BE2C (cell line): ENCODE results near the gene DEPDC5.

Experiments used
- DNase-seq: peaks from one replicate; pipeline ENCODE4 v3.0.0-alpha.2; 2020
- H3K27me3 ChIP-seq: fragments of 250-450 bp; sonication (Bioruptor Pico); 2 replicates; pipeline ENCODE4 v1.5.1; 2020; ENCODE audit warnings: mild to moderate bottlenecking
- H3K36me3 ChIP-seq: fragments of 250-450 bp; sonication (Bioruptor Pico); 2 replicates; pipeline ENCODE4 v1.5.1; 2020; ENCODE audit warnings: mild to moderate bottlenecking
- H3K4me1 ChIP-seq: fragments of 250-450 bp; sonication (Bioruptor Pico); 2 replicates; pipeline ENCODE4 v1.5.1; 2020
- H3K4me3 ChIP-seq: 2 replicates; pipeline ENCODE4 v1.5.1; 2011; ENCODE audit warnings: low read depth, low read length
- H3K9me3 ChIP-seq: fragments of 250-450 bp; sonication (Bioruptor Pico); 2 replicates; pipeline ENCODE4 v1.5.1; 2020
- TF ChIP-seq, protein P1 (sequence below): IDR thresholded peaks from 2 replicates; pipeline ENCODE4 v1.5.1; 2012; ENCODE audit warnings: mild to moderate bottlenecking, low read depth, low read length

DEPDC5 gene

DNA sequence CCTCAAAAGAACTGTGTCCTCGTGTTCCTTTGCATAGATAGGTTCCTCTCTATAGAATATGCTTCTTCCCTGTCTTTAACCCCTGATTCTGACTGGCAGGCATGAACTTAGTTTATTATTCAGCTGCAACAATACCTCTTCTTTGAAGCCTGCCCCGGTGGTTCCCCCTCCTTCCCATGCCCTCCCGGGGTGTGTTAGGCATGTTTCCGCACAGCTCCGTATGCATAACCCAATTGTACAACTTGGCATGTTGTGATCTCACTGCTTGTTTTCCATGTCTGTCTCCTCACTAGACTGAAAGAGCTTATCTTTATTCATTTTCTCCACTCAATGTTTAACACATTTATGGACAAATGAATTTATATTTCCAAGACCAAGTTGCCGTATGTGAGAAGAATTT lies 72.6 kb downstream of the DEPDC5 start:
- TF ChIP-seq, protein P1, sequence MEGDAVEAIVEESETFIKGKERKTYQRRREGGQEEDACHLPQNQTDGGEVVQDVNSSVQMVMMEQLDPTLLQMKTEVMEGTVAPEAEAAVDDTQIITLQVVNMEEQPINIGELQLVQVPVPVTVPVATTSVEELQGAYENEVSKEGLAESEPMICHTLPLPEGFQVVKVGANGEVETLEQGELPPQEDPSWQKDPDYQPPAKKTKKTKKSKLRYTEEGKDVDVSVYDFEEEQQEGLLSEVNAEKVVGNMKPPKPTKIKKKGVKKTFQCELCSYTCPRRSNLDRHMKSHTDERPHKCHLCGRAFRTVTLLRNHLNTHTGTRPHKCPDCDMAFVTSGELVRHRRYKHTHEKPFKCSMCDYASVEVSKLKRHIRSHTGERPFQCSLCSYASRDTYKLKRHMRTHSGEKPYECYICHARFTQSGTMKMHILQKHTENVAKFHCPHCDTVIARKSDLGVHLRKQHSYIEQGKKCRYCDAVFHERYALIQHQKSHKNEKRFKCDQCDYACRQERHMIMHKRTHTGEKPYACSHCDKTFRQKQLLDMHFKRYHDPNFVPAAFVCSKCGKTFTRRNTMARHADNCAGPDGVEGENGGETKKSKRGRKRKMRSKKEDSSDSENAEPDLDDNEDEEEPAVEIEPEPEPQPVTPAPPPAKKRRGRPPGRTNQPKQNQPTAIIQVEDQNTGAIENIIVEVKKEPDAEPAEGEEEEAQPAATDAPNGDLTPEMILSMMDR = no peak
- DNase-seq = no peak
- H3K27me3 ChIP-seq = no peaks in the 10 kb centered on the region

DNA sequence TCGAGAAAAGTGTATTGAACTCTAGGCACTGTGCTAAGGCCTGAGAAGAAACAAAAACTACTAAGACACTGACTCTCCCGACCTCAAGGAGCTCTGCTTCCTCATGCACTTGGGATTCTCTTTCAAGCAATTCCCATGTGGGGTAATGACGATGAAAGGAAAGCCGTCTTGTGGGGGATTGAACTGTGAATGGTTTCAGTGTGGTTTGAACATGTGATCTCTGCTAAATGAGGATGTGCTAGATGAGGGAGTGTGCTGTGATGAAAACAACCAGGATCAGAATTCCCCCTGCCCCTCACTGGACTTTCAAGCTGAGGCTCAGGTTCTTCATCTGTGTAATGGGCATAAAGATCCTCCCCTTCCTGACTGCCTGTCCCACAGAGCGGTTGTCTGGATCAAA lies 74.9 kb downstream of the DEPDC5 start:
- TF ChIP-seq, protein P1 = no peak

More for the DNA sequence above, 72.6 kb downstream of the DEPDC5 start:
- Histone ChIP-seq H3K4me3 (no peak overlapping the region), H3K9me3 (no peaks in the 10 kb centered on the region), H3K36me3 (peaks cover 14% of the 10 kb centered on the region), H3K4me1 (peaks cover 7% of the 10 kb centered on the region)

DNA sequence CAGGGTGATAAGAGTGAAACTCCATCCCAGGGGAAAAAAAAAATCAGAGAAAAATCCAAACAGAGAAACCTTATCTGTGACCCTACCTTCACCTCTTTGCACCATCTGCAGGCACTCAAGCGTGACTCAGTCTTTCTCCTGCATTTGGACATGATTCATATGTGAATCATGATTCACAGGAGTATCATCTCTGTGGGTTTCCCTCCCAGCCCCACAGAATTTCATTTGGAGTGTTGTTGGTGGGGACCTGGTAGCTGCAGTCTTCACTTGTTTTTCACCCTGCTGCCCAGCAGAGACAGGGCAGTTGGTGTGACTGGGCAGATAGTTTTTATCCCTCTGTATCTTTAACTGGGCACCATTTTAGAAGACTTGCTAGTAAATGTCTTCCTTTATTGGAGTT lies 75.7 kb downstream of the DEPDC5 start:
- H3K4me3 ChIP-seq = no peak overlapping the region
- no peaks in the 10 kb centered on the region for H3K9me3 ChIP-seq
- peak; percentile 78 for DNase-seq
- H3K27me3 ChIP-seq = no peaks in the 10 kb centered on the region
- peaks cover 7% of the 10 kb centered on the region for H3K4me1 ChIP-seq
- TF ChIP-seq, protein P1 = no peak
- no peaks in the 10 kb centered on the region; the same call in 1 of the 2 replicates for H3K36me3 ChIP-seq

More for the DNA sequence above, 74.9 kb downstream of the DEPDC5 start:
- Histone ChIP-seq H3K4me1 (peaks cover 7% of the 10 kb centered on the region), H3K9me3 (no peaks in the 10 kb centered on the region), H3K36me3 (no peaks in the 10 kb centered on the region; the same call in 1 of the 2 replicates), H3K4me3 (no peak overlapping the region), H3K27me3 (no peaks in the 10 kb centered on the region)
- DNase-seq = no peak

DNA sequence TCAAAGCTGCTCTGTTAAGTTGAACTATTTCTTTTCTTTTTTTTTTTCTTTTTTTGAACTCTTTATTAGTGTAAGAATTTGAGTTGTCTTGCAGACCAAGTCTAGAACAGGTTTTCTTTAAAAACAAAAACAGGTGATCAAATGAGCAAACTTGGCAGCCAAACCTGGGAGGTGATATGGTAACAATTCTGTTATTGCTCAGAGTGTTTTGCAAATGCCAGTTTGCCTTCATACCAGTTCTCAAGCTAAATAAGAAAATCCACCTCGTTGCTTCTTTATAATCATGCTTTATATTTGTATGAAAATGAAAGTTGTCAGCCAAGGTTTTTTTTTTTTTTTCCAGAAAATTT lies 76.9 kb downstream of the DEPDC5 start:
- H3K27me3 ChIP-seq = no peaks in the 10 kb centered on the region
- no peak for DNase-seq
- H3K4me1 ChIP-seq = peaks cover 7% of the 10 kb centered on the region
- H3K36me3 ChIP-seq = no peaks in the 10 kb centered on the region; the same call in 1 of the 2 replicates
- no peak overlapping the region for H3K4me3 ChIP-seq
- no peaks in the 10 kb centered on the region for H3K9me3 ChIP-seq
- TF ChIP-seq, protein P1 = no peak

DNA sequence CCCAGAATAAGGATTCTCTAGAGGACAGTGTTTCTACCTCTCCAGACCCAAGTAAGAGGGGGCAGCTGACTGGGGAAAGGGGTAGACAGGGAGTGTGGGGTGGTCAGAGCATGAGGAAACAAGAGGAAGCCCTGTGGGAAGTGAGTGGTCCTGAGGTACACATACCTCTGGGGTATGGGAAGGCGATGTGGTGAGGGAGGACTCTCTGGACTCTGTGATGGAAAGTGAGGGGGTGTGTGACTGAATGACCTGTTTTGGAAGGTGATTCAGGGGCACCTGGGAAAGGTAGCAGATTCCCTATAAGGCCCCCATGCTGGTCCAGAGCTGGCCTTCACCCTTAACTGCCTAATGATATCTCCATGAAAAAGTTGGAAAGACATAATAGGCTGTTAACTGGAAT lies 80.1 kb downstream of the DEPDC5 start:
- Histone ChIP-seq H3K4me1 (peaks cover 7% of the 10 kb centered on the region), H3K36me3 (no peaks in the 10 kb centered on the region; the same call in 1 of the 2 replicates), H3K4me3 (no peak overlapping the region), H3K27me3 (no peaks in the 10 kb centered on the region), H3K9me3 (no peaks in the 10 kb centered on the region)
- no peak for DNase-seq
- TF ChIP-seq, protein P1 = no peak

DNA sequence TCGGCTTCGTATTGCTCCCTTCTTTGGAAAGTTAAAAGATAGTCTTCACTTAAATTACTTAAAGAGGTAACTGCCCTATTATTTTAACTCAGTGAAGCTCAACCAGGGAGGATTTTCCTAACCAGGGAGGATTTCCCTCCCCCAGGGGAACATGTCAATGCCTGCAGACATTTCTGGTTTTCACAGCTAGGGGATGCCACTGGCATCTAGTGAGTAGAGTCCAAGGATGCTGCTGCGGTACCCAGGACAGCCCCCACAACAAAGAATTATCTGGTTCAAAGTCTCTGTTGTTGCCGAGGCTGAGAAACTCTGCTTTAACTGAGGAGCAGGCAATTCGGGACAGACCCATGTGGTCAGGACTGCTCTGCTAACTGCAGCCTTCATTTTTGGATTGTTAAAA lies 82.2 kb downstream of the DEPDC5 start:
- TF ChIP-seq, protein P1 = peak; percentile 31; the same call in 1 of the 2 replicates
- no peak for DNase-seq
- no peaks in the 10 kb centered on the region for H3K9me3 ChIP-seq
- no peaks in the 10 kb centered on the region; the same call in 1 of the 2 replicates for H3K36me3 ChIP-seq
- H3K4me3 ChIP-seq = no peak overlapping the region
- H3K4me1 ChIP-seq = no peaks in the 10 kb centered on the region
- H3K27me3 ChIP-seq = no peaks in the 10 kb centered on the region
